ENCODE results near the gene XYLT1. TPM values are rescaled to one million over a fixed set of nuclear protein-coding genes. Genes with fewer than 3 reads are reported as not detected.

Gene XYLT1
- total RNA-seq, 1 experiment from 2014 or later, result 25.0 TPM

DNA sequence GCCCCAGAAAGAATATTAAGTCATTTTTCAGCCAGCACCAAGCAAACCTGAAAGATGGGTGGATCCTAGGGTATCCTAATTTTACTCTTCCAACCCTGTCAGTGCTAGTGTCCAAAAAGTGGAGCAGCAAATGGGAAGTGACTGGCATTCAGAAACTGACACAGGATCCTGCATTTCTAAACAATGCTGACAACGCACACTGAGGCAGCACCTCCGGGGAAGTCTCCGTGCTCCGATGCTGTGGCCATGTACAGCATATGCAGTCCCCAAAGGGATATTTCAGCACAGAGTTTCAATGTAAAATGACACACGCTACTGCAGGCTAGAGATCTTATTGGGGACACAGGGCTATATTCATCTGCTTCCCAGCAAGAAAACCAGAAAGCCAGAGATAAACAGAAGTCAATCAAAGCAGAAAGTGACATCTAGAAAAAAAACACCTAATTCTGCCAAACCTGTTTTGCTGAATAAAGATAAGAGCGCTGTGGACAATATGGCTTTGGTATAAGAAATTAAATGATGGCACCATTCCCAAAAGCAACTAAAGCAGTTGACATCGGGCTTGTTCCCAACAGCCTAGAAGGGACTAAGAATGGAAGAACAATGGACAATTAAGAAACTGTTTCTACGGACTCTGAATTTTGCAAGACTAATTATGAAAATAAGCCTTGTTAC lies 17.3 kb downstream of the XYLT1 start:
- peaks cover 3% of the 10 kb centered on the region for H3K36me3 Mint-ChIP-seq
- ATAC-seq (no peak), DNase-seq (ENCODE audit: low spot score) (no peak)
- H3K4me3 Mint-ChIP-seq, result no peak overlapping the region
- CTCF ChIA-PET, result interaction anchor here (0.9 kb wide), 1 partner anchor 14 kb away, joined by 3 read pairs; no protein-coding TSS in a partner anchor
- peaks cover 39% of the 10 kb centered on the region for H3K4me1 Mint-ChIP-seq
- H3K27me3 Mint-ChIP-seq (ENCODE audit: low read depth), result no peaks in the 10 kb centered on the region
- POLR2A ChIA-PET, result no interaction called here
- no peaks in the 10 kb centered on the region for H3K9me3 Mint-ChIP-seq
- TF ChIP-seq NFATC4 (CRISPR knock-in tag; IDR thresholded peaks at IDR 0.05) (no peak), CBFB (CRISPR knock-in tag; IDR thresholded peaks at IDR 0.05; ENCODE audit: low read depth) (no peak), ZNF219 (CRISPR knock-in tag; IDR thresholded peaks at IDR 0.05; ENCODE audit: borderline replicate concordance) (no peak), EMX1 (CRISPR knock-in tag; IDR thresholded peaks at IDR 0.05) (no peak), ZNF416 (CRISPR knock-in tag; IDR thresholded peaks at IDR 0.05) (no peak), ZNF263 (CRISPR knock-in tag; IDR thresholded peaks at IDR 0.05; ENCODE audit: low read depth) (no peak), TEAD4 (CRISPR knock-in tag; IDR thresholded peaks at IDR 0.05) (no peak), ZNF396 (CRISPR knock-in tag; IDR thresholded peaks at IDR 0.05; ENCODE audit: borderline replicate concordance) (no peak), ZNF121 (CRISPR knock-in tag; IDR thresholded peaks at IDR 0.05) (no peak), TEAD1 (CRISPR knock-in tag; IDR thresholded peaks at IDR 0.05) (no peak), ESRRA (CRISPR knock-in tag; IDR thresholded peaks at IDR 0.05; ENCODE audit: borderline replicate concordance) (no peak), RORB (CRISPR knock-in tag; IDR thresholded peaks at IDR 0.05) (no peak)
- TF ChIP-seq, protein P1, sequence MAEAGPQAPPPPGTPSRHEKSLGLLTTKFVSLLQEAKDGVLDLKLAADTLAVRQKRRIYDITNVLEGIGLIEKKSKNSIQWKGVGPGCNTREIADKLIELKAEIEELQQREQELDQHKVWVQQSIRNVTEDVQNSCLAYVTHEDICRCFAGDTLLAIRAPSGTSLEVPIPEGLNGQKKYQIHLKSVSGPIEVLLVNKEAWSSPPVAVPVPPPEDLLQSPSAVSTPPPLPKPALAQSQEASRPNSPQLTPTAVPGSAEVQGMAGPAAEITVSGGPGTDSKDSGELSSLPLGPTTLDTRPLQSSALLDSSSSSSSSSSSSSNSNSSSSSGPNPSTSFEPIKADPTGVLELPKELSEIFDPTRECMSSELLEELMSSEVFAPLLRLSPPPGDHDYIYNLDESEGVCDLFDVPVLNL (CRISPR knock-in tag; IDR thresholded peaks at IDR 0.05; ENCODE audit: borderline replicate concordance, low read depth), result no peak
- TF ChIP-seq, protein P2, sequence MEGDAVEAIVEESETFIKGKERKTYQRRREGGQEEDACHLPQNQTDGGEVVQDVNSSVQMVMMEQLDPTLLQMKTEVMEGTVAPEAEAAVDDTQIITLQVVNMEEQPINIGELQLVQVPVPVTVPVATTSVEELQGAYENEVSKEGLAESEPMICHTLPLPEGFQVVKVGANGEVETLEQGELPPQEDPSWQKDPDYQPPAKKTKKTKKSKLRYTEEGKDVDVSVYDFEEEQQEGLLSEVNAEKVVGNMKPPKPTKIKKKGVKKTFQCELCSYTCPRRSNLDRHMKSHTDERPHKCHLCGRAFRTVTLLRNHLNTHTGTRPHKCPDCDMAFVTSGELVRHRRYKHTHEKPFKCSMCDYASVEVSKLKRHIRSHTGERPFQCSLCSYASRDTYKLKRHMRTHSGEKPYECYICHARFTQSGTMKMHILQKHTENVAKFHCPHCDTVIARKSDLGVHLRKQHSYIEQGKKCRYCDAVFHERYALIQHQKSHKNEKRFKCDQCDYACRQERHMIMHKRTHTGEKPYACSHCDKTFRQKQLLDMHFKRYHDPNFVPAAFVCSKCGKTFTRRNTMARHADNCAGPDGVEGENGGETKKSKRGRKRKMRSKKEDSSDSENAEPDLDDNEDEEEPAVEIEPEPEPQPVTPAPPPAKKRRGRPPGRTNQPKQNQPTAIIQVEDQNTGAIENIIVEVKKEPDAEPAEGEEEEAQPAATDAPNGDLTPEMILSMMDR (IDR thresholded peaks at IDR 0.05), result no peak
- TF ChIP-seq, protein P3, sequence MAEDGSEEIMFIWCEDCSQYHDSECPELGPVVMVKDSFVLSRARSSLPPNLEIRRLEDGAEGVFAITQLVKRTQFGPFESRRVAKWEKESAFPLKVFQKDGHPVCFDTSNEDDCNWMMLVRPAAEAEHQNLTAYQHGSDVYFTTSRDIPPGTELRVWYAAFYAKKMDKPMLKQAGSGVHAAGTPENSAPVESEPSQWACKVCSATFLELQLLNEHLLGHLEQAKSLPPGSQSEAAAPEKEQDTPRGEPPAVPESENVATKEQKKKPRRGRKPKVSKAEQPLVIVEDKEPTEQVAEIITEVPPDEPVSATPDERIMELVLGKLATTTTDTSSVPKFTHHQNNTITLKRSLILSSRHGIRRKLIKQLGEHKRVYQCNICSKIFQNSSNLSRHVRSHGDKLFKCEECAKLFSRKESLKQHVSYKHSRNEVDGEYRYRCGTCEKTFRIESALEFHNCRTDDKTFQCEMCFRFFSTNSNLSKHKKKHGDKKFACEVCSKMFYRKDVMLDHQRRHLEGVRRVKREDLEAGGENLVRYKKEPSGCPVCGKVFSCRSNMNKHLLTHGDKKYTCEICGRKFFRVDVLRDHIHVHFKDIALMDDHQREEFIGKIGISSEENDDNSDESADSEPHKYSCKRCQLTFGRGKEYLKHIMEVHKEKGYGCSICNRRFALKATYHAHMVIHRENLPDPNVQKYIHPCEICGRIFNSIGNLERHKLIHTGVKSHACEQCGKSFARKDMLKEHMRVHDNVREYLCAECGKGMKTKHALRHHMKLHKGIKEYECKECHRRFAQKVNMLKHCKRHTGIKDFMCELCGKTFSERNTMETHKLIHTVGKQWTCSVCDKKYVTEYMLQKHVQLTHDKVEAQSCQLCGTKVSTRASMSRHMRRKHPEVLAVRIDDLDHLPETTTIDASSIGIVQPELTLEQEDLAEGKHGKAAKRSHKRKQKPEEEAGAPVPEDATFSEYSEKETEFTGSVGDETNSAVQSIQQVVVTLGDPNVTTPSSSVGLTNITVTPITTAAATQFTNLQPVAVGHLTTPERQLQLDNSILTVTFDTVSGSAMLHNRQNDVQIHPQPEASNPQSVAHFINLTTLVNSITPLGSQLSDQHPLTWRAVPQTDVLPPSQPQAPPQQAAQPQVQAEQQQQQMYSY (CRISPR knock-in tag; IDR thresholded peaks at IDR 0.05), result no peak
- TF ChIP-seq, protein P4, sequence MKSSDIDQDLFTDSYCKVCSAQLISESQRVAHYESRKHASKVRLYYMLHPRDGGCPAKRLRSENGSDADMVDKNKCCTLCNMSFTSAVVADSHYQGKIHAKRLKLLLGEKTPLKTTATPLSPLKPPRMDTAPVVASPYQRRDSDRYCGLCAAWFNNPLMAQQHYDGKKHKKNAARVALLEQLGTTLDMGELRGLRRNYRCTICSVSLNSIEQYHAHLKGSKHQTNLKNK (CRISPR knock-in tag; IDR thresholded peaks at IDR 0.05), result no peak
- TF ChIP-seq, protein P5, sequence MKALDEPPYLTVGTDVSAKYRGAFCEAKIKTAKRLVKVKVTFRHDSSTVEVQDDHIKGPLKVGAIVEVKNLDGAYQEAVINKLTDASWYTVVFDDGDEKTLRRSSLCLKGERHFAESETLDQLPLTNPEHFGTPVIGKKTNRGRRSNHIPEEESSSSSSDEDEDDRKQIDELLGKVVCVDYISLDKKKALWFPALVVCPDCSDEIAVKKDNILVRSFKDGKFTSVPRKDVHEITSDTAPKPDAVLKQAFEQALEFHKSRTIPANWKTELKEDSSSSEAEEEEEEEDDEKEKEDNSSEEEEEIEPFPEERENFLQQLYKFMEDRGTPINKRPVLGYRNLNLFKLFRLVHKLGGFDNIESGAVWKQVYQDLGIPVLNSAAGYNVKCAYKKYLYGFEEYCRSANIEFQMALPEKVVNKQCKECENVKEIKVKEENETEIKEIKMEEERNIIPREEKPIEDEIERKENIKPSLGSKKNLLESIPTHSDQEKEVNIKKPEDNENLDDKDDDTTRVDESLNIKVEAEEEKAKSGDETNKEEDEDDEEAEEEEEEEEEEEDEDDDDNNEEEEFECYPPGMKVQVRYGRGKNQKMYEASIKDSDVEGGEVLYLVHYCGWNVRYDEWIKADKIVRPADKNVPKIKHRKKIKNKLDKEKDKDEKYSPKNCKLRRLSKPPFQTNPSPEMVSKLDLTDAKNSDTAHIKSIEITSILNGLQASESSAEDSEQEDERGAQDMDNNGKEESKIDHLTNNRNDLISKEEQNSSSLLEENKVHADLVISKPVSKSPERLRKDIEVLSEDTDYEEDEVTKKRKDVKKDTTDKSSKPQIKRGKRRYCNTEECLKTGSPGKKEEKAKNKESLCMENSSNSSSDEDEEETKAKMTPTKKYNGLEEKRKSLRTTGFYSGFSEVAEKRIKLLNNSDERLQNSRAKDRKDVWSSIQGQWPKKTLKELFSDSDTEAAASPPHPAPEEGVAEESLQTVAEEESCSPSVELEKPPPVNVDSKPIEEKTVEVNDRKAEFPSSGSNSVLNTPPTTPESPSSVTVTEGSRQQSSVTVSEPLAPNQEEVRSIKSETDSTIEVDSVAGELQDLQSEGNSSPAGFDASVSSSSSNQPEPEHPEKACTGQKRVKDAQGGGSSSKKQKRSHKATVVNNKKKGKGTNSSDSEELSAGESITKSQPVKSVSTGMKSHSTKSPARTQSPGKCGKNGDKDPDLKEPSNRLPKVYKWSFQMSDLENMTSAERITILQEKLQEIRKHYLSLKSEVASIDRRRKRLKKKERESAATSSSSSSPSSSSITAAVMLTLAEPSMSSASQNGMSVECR (CRISPR knock-in tag; IDR thresholded peaks at IDR 0.05; ENCODE audit: borderline replicate concordance), result no peak
- TF ChIP-seq, protein P6, sequence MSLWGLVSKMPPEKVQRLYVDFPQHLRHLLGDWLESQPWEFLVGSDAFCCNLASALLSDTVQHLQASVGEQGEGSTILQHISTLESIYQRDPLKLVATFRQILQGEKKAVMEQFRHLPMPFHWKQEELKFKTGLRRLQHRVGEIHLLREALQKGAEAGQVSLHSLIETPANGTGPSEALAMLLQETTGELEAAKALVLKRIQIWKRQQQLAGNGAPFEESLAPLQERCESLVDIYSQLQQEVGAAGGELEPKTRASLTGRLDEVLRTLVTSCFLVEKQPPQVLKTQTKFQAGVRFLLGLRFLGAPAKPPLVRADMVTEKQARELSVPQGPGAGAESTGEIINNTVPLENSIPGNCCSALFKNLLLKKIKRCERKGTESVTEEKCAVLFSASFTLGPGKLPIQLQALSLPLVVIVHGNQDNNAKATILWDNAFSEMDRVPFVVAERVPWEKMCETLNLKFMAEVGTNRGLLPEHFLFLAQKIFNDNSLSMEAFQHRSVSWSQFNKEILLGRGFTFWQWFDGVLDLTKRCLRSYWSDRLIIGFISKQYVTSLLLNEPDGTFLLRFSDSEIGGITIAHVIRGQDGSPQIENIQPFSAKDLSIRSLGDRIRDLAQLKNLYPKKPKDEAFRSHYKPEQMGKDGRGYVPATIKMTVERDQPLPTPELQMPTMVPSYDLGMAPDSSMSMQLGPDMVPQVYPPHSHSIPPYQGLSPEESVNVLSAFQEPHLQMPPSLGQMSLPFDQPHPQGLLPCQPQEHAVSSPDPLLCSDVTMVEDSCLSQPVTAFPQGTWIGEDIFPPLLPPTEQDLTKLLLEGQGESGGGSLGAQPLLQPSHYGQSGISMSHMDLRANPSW (CRISPR knock-in tag; conservative IDR thresholded peaks at IDR 0.05; ENCODE audit: low read depth), result no peak
- TF ChIP-seq, protein P7, sequence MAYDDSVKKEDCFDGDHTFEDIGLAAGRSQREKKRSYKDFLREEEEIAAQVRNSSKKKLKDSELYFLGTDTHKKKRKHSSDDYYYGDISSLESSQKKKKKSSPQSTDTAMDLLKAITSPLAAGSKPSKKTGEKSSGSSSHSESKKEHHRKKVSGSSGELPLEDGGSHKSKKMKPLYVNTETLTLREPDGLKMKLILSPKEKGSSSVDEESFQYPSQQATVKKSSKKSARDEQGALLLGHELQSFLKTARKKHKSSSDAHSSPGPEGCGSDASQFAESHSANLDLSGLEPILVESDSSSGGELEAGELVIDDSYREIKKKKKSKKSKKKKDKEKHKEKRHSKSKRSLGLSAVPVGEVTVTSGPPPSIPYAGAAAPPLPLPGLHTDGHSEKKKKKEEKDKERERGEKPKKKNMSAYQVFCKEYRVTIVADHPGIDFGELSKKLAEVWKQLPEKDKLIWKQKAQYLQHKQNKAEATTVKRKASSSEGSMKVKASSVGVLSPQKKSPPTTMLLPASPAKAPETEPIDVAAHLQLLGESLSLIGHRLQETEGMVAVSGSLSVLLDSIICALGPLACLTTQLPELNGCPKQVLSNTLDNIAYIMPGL (CRISPR knock-in tag; IDR thresholded peaks at IDR 0.05), result no peak
- H3K27ac Mint-ChIP-seq, result peak overlapping the region; percentile 43; the same call in 1 of the 2 replicates
